Head of caudate nucleus (tissue), 42 donors: Measurements from ENCODE around the gene KCNQ1.
A peak's percentile ranks its signal among the peaks of the same experiment; 100 is the strongest.

Experiments used
- DNase-seq, 42 donors: peaks; one replicate each; pipeline versions ENCODE4 v3.0.0 to v3.0.0-alpha.2; 2020 to 2021; ENCODE audit warnings: mixed read lengths in 7 of 42
- intact Hi-C: fragments of 100-400 bp; cut with DNase I; formaldehyde crosslinking; loops from one replicate; pipeline ENCODE4 v1.15.0; 2022

Gene KCNQ1

DNA sequence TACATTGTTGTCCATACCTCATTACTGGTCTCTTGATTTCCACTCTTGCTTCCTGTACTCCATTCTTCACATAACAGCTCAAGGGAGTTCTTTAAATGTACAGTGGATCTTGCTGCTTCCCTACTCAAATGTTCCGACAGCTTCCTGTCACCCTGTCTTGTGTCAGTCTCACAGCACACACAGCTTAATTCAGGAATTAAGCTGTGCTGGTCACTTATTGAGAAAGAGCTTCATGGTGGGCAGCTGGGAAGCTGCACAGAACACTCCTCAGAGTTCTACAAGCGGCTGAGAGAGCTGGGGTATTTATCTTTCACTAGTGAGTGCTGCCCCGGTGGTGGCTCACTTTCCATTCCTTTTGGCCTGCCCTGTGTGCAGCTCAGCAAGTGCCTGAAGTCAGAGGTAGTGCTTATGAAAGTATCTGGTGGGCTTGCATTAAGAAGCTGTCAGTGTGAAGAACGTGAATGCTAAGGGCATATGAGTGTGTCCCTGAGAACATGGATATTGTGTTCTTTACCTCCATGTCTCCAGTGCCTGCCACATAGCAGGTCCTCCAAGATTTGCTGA is 206.3 kb downstream of the KCNQ1 start:
- intact Hi-C loops: no loop called here
- DNase-seq: no peak

DNA sequence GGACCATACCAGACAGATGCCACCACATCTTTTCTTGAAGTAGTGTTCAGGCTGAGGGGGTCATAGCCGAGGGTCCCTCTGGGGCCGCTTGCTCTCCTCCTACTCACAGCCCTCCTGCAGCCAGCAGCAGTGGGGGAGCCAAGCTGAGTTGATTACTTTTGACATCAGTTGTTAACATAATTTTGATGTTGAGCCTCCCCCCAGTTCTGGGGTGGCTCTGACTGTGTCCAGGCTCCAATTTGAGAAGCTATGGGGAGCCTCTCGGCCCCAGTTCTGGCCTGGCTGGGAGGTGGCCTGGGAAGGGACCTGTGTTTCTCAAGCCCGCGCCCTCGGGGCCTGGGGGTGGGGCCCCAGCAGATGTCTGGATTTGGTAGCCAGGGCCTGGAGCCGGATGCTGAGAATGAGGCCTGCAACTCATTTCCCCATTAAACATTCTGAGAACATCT is 207.0 kb downstream of the KCNQ1 start:
- intact Hi-C loops: no loop called here
- no peak for DNase-seq

DNA sequence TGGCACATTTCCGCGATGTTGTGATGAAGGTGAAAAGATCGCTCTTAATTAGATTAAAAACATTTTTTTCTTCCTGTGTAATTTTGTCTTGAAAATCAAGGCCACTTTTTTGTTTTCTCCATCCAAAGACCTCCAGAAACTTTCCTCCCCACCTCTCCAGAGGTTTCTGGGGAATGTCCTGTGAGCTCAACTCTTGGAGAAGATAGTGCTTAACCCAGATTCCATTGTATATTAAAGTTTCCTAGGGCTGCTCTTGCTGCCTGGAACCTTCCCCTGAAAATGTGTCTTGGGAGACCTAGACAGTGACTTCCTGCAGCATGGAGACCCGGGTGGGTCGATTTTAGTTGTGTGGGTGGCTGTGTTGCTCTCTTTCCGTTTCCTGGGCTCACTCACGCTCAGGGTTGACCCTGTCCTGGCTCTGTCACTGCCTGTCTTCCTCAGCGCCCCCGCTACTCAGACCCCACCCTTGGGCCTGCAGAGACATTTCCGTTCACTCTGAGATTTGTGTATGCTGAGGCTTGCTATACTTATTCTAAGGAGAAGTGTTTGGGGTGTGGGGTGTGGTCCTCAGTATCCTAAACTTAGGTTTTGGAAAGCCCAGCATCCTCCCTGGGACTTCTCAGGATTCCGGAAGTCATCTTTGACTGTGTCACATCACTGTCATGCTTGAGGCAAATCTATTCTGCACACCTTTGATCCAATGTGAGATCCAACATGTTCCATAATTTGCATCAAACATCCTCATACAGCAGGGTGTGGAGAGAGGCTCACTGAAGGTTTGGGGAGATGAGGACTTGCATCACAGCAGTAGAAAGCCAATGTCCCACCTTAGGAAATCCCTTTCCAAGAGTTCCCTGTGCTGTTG is 207.8 kb downstream of the KCNQ1 start:
- intact Hi-C loops: no loop called here
- no peak for DNase-seq

DNA sequence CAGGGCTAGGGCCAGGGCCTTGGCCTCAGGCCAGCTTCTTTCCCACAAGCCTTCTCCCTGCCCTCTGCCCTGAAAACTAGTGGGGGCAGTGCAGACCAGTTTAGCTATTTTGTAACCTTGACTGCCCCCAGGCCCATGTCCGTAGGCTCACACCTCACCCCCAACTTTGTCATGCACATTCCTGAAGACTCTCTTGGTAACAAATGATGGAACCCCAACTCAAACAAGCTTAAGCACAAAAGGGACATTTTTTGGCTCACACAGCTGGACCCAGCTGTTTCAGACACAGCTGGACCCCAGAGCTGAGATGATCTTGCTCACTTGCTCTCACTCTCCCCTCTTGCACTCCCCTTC is 208.4 kb downstream of the KCNQ1 start:
- intact Hi-C loops: no loop called here
- no peak for DNase-seq

DNA sequence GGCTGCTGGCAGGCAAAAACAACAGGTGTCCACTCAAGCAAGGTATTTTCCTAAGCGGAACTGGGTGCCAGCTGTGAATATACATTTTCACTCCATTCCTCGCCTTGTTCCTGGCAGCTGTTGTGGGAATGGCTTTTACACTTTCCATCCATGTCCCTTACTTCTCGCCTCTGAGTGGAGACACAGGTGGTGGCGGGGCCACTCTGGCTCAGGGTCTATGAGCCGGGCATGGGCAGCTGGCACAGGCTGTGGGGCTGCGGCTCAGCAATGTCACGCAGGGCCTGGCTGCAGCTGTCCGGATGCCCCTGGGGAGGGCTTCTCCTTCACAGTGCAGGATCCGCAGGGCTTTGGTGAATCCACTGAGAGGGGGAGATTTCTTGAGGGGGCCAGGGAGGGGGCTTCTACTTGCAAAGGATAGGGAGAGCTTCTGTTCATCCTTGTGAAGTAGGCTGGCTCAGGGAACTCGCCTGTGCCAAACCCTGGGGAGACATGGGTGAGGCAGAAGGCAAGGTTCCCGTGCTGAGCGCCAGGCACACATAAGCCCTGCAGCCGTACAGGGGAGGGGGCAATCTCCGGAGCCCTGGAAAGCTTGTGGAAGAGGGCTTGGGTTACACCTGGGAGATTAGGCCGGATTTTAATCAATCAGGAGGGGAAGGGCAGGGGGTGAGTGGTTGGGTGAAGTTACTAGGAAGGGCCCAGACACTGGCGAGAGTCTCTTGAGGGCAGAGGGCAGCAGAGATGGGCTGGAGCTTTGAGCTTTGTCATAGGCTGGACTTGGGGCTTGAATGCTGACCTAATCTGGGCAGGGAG is 209.3 kb downstream of the KCNQ1 start:
- intact Hi-C loops: no loop called here

DNA sequence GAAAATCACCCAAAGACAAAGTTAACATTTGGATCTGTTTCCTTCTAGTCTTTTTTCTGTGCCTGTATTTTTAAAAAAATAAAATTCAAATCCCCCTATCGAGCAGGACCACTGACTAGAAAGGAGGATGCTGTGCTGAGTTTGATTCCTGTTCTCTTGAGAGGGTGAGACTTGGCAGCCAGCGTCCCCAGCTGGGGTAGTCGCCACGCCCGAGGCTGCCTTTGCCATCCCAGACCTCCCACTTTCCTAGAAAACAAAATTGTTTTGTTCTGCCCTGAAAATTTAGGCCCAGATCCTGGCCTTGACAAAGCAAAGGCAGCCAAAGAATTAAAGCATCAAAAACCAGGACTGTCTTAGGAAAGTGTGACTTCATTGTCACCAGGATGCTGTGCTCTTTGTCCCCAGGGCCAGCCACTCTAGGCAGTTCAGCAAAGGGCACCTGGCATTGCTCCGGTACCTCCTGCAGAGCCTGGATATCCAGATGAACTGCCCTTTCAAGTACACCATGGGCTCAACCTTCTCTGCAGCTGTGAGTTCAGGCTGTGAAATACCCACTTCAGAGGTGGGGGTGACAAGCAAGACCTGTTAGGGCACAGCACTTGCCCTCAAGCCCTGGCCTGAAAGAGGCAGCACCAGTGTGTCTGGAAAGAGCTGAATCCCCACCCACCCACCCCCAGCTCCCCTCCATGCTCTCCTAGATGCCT is 210.4 kb downstream of the KCNQ1 start:
- DNase-seq: no peak
- intact Hi-C loops: no loop called here

More for the DNA sequence above, 209.3 kb downstream of the KCNQ1 start:
- DNase-seq: peak in 1 of 42 donors; percentile 26

DNA sequence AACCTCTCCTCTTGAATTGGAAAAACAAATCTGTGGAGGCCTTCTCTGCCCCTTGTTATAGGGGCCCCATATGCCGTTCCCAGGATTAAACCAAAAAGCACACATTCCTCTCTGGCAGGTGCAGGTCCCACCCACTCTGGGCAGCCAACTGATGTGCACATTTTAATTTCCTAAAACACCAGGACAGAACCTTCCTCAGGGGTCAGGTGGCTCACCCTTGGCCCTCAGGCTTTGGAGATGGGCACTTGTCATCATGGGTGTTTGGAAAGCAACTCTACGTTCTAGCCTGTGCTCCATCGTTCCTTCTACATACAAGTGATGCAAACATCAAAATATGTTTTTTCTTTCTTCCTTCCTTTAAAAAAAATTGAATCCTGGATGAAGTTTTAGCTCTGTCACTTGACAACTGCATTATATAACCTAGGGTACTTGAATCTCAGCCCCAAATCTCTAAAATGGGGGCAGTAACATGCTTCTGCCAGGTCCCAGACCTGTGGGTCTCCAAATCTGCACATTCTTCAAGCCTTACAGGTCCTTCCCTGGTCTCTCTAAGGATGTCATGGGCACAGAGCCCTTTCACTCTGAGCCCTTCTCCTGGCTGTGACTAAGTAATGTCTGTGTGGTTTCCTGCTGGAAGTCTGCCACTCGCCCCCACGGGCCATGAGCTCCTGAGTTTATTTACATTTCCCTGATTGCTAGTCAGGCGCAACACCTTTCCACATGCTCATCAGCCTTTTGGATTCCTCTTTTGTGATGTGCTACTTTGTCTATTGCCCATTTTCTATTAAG is 211.2 kb downstream of the KCNQ1 start:
- intact Hi-C loops: no loop called here
- no peak for DNase-seq

DNA sequence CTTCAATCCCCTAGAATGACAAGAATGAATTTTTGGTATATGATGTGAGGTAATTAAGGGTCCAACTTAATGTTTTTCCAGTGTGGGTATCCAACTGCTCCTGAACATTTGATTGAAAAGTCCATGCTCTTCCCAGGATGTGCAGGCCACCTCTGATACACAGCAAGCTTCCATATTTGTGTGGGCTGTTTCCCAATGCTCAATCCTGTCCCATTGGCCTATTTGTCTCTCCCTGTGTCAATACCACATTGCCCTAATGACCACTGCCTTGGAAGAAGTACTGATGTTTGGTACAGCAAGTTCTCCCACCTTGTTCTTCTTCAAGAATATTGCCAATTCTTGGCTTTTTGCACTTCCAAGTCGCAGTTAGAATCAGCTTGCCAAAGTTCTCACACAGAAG is 212.1 kb downstream of the KCNQ1 start:
- DNase-seq: no peak
- intact Hi-C loops: no loop called here

DNA sequence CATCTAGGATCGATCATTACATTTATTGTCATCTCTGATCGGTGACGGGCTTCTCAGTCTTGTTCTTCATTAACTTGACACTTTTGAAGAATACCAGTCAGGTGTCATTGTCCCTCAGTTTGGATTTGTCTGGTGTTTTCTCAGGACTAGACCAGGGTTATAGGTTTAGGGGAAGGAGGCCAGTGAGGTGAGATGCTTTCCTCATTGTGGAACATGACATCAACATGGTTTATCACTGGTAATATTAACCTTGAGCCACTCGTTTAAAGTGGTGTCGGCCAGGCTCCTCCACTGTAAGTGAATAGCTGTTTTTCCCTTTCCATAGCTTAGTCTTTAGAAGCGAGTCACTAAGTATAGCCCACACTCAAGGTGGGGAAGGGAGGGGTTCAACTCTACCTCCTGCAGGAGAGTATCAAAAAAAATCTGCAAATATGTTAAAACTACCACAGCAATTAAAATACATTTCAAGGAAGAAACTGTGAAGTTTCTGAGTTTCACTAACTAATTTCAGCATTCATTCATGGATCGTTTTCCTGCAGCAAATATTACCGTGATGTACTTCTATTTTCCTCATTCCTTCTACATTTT is 213.0 kb downstream of the KCNQ1 start:
- no peak for DNase-seq
- intact Hi-C loops: no loop called here

DNA sequence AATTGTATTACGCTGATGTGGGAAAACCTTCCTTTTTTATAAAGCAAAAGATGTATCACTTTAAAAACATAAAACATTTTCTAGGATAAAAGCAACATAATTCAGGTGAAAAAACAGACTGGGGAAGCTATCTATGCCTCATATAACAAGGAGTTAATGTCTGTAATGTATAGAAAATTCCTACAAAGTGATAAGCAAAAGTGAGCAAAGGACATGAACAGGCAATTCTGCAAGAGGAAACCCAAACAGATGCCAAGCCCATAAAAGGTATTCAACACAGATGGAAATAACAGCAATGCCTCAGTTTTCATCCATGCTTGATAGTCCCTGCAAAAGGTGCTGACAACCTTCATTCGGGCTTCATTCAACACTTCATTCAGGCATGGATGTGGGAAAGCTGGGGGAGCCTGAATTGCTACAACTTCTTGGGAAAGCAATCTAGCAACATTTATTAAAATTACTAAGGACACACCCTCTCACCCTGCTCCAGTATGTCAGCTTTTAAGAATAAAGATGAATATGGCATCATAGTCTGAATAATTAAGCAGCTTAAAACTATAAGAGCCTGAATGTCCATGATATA is 215.6 kb downstream of the KCNQ1 start:
- no peak for DNase-seq
- intact Hi-C loops: no loop called here

DNA sequence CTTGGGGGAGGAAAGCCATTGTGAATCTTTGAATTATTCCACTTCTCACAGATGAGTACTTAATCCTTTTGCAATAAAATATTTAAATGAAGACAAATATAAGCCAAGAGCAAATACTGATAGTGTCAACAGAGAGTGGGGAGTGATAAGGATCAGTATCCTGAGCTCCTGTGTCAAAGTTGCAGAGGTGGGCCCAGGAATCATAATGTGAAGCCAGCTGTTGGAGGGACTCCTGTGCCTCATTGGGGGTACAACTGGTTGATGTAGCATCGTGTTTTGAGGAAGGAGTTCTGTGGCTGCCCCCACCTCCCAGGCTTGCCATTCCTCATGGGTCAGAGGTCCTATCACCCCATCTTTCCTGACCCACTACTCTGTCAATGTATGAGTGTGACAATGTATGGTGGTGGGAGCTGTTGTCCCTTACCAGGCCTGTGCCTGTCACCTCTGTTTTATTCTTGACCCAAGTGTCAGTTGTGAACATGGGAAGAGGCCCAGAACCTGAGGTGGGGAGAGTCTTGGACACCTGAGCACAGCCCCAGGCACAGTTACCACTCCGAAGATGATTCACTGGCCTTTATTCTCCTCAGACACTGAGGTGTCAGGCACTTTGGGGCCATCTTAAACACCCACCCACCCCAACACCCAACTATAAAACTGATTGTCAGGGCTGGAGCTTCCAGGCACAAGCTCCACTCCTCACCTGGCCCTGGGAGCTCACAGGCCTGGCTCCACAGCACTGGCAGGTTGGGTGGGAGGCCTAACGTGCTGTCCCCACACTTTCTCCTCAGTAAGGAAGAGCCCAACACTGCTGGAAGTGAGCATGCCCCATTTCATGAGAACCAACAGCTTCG is 216.6 kb downstream of the KCNQ1 start:
- no peak for DNase-seq
- intact Hi-C loops: no loop called here

DNA sequence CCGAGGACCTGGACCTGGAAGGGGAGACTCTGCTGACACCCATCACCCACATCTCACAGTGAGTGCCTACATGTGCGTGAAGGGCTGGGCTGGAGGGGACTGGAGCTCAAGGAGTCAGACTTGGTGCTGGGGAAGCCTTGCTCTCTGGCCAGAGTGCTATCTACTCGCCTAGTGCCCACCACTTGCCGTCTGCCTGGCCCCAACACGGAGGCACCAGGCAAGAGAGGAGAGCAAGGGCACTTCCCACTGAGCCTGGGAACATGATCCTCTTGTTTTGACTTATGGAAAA is 217.2 kb downstream of the KCNQ1 start:
- intact Hi-C loops: no loop called here
- DNase-seq: peak in 1 of 42 donors; percentile 5

DNA sequence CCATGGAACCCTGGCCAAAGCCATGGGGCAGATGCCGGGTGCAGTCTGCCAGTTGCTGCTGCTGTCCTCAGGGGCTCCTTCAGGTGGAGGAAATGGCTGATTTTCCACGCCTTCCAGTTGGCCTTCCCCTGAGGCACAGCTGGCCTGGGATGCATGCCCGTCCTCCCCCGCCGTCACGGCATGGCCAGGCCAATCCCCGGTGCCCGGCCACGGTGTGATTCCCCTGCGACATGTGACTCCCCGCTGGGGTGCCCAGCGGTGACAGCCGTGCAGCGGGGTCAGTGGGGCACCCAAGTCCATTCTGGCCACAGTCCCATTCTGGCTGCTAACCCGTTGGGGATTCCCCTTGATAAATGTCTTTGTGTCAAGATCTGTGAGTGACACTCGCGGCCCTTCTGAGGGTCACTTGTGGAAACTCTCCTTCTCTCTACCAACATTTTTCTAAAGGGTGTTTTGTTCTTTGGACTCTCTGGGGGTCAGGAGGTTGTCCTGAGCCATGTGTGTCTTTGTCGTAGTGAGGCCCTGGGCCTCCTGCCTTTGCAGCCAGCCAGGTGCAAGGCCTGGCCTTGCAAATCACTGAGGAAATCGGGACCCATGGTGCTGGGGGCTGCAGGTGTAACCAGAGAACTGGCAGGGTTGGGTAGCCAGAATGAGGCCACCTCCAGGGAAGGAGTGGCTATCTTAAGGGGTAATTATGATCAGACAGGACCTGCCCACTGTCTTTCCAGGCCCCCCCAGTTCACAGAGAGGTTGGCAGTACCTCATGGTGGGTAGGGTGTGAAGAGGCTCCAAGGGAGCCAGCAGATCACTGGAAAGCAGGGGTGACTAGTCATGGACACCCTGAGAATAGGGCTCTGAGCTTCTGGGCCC is 217.9 kb downstream of the KCNQ1 start:
- peak in 3 of 42 donors; percentile 16 to 44 (median 36) for DNase-seq
- intact Hi-C loops: no loop called here

DNA sequence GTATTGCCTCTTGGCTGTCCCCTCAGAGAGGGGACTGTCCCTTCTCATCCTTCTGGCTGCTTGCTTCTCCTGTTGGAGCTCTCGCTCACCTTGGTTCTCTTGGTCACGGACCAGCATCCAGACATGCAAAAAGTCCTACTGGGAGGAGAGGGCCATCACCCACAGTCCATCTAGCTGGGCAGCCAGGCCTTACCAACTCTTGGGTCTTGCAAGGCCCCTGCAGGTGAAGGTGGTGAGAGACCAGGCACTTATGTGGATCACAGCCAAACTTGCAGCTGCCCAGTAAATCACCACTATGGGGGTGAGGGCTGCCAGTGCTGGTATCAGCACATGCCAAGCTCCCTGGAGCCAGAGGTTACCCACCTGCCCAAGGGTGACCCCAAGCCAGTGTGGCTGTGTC is 218.7 kb downstream of the KCNQ1 start:
- intact Hi-C loops: no loop called here
- peak in 1 of 42 donors; percentile 3 for DNase-seq

DNA sequence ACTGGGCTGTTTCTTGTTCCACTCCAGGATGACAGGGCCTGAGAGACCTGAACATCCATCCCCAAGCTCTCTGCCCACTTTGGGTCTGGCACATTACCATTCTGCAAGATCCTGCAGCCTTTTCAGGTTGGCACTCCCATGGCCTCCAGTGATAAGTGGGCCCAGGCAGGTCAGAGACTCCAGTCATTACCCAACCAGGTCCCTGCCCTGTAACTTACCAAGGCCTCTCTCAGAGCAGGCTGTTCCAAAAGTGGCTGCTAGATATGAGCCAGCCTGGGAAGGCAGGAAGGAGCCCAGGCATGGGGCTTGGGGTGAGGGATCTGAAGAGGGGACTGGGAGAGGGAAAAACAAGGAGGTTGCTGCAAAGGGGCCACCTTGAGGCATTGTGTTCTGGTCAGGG is 219.1 kb downstream of the KCNQ1 start:
- intact Hi-C loops: no loop called here
- DNase-seq: no peak

DNA sequence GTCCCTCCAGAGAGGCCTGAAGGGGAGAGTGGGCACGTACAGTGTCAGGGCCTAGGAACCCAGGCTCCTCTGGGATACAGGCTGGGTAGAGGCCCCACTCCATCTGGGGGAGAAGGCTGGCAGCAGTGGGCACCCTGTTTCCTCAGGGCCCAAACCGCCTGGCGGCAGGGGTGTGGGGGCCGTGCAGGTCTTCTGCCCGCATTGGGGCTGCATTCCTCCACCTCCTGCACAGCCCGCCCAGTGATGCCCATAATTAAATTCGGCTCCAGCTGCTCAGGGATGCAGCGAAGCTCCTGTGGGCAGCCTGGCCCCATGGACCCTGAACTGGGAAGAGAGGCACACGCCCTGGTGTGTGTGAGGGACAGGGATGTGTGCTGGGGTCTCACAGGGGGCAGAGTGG is 219.6 kb downstream of the KCNQ1 start:
- intact Hi-C loops: no loop called here
- peak in 3 of 42 donors; percentile 7 to 29 (median 16) for DNase-seq
